Thyroid gland (tissue), 4 donors: ENCODE data around the gene FER1L5.

Experiments
- CTCF ChIP-seq, 6 experiments: fragments of 200-600 bp in 3 of 6; fragments of 450-650 bp in 3 of 6; sonication (generic) in 3 of 6; IDR thresholded peaks; one replicate each; pipeline ENCODE4 v1.5.1; 2016 to 2019; ENCODE audit warnings: antibody characterized with exemption in 6 of 6, mild to moderate bottlenecking in 2 of 6, inconsistent platforms in 1 of 6, moderate library complexity in 1 of 6
- POLR2A ChIP-seq, 2 donors: fragments of 450-650 bp; IDR thresholded peaks; one replicate each; pipeline ENCODE4 v1.6.1; 2017; ENCODE audit warnings: antibody characterized with exemption in 2 of 2, mild to moderate bottlenecking in 2 of 2, moderate library complexity in 1 of 2

- TF ChIP-seq POLR2A (IDR thresholded peaks at IDR 0.05): no peak
- no peak for TF ChIP-seq CTCF (IDR thresholded peaks at IDR 0.05)
Measured at GRCh38 chr2:96594691-96595152, 47.8 kb upstream of the FER1L5 start.
